ENCODE measurements around the gene HSPA4.
"Not testable (repeated sequence)": the region's sequence is repeated elsewhere in the genome, so short reads cannot be mapped to it uniquely, and the experiment has no call there.

The HSPA4 gene

GRCh38 chr5:133051542-133052316 lies at the start of gene HSPA4:
HSPA4 (plus strand) TSS chr5:133052013; CDS start chr5:133052251, 238 bp downstream.
- peak; percentile 88 to 94 for DNase-seq (ENCODE audit: low read depth in 1 of 2, low spot score in 1 of 2)

GRCh38 chr5:133006653-133007052 lies 45.2 kb upstream of the HSPA4 start:
- DNase-seq (ENCODE audit: low read depth in 1 of 2, low spot score in 1 of 2): no peak

- DNase-seq (ENCODE audit: low read depth in 1 of 2, low spot score in 1 of 2): not testable (repeated sequence)
Measured at GRCh38 chr5:133008455-133008854, 43.4 kb upstream of the HSPA4 start.

GRCh38 chr5:133015466-133015865 lies 36.3 kb upstream of the HSPA4 start:
- no peak for DNase-seq (ENCODE audit: low read depth in 1 of 2, low spot score in 1 of 2)

DNA sequence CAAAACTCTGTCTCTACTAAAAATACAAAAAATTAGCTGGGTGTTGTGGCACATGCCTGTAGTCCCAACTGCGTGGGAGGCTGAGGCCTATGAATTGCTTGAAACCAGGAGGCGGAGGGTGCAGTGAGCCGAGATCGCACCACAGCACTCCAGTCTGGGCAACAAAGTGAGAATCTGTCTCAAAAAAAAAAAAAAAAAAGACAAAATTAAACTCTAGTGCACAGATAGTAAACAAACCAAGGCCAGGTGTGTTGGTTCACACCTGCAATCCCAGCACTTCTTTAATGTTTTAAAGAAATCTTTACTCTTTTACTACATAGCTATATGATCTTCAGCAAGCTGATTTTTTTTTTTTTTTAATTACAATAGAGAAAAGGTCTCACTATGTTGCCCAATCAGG lies 33.8 kb upstream of the HSPA4 start:
- DNase-seq (ENCODE audit: low read depth in 1 of 2, low spot score in 1 of 2): no peak

DNA sequence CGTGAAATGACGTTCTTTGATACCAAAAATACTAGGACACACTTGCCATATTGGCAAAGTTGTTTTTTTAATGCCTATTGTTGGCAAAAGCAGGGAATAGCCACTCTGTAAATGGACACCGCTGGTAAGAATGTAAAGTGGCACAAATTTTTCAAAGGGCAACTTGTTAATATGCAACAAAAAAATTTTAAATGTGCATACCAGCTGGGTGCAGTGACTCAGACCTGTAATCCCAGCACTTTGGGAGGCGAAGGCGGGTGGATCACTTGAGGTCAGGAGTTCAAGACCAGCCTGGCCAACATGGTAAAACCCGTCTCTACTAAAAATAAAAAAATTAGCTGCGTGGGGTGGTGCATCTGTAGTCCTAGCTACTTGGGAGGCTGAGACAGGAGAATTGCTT lies 32.3 kb upstream of the HSPA4 start:
- not testable (repeated sequence) for DNase-seq (ENCODE audit: low read depth in 1 of 2, low spot score in 1 of 2)

- peak; percentile 78 to 84 for DNase-seq (ENCODE audit: low read depth in 1 of 2, low spot score in 1 of 2)
Measured at GRCh38 chr5:133025804-133026663, 25.8 kb upstream of the HSPA4 start, which contains the start of gene ZCCHC10. ZCCHC10 (minus strand) TSS chr5:133026549; CDS start chr5:133026537, 12 bp downstream.

- no peak for DNase-seq (ENCODE audit: low read depth in 1 of 2, low spot score in 1 of 2)
Measured at GRCh38 chr5:133026664-133027153, 25.1 kb upstream of the HSPA4 start.

- no peak for DNase-seq (ENCODE audit: low read depth in 1 of 2, low spot score in 1 of 2)
Measured at GRCh38 chr5:133029416-133029815, 22.4 kb upstream of the HSPA4 start.

- DNase-seq (ENCODE audit: low read depth in 1 of 2, low spot score in 1 of 2): no peak
Measured at GRCh38 chr5:133030343-133031005, 21.3 kb upstream of the HSPA4 start.

- DNase-seq (ENCODE audit: low read depth in 1 of 2, low spot score in 1 of 2): no peak
Measured at GRCh38 chr5:133032852-133033742, 18.7 kb upstream of the HSPA4 start.

GRCh38 chr5:133034064-133034463 lies 17.7 kb upstream of the HSPA4 start:
- DNase-seq (ENCODE audit: low read depth in 1 of 2, low spot score in 1 of 2): no peak

DNA sequence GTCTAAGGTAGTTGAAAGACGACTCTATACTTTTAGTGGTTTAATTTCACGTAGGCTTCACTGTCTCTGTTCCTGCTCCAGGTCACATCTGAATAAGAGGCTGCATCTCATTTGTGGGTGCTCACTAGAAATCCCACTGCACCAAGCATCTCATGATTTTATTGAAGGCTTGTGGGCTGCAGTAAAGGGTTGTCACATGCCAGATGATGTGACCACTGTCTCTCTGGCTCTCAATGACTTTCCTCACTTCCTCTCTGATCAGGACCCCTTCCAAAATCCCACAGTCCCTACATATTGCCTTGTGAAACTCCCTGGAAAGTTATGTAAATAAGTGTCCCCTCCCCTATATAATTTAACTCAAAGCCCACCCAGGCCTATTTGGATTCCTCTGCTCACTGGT lies 16.6 kb upstream of the HSPA4 start:
- no peak for DNase-seq (ENCODE audit: low read depth in 1 of 2, low spot score in 1 of 2)

GRCh38 chr5:133036677-133037076 lies 15.1 kb upstream of the HSPA4 start:
- not testable (repeated sequence) for DNase-seq (ENCODE audit: low read depth in 1 of 2, low spot score in 1 of 2)

GRCh38 chr5:133041157-133041784 lies 10.5 kb upstream of the HSPA4 start:
- DNase-seq (ENCODE audit: low read depth in 1 of 2, low spot score in 1 of 2): no peak

DNA sequence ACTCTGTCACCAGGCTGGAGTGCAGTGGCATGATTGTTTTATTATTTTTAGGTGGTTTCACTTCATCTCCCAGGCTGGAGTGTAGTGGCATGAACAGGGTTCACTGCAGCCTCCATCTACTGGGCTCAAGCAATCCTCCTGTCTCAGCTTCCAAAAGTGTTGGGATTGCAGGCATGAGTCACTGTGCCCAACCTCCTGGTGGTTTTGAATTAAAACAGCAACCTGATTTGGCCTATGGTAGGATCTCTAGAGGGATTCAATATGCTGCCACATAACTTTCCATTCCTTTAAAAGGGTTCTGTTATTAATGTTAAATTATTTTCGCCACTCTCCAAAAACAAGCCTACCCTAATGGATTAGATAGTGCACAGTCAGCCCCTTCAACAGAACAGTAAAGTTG lies 9.9 kb upstream of the HSPA4 start:
- DNase-seq (ENCODE audit: low read depth in 1 of 2, low spot score in 1 of 2): no peak

DNA sequence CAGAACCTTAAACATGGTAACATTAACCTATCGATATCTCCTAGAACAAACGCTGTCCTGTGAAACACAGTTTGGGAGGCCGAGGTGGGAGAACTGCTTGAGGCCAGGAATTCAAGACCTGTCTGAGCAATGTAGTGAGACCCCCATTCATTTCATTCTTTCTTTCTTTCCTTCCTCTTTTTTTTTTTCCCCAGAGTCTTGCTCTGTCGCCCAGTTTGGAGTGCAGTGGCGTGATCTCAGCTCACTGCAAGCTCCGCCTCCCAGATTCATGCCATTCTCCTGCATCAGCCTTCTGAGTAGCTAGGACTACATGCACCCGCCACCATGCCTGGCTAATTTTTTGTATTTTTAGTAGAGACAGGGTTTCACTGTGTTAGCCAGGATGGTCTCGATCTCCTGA lies 5.3 kb upstream of the HSPA4 start:
- DNase-seq (ENCODE audit: low read depth in 1 of 2, low spot score in 1 of 2): not testable (repeated sequence)

DNA sequence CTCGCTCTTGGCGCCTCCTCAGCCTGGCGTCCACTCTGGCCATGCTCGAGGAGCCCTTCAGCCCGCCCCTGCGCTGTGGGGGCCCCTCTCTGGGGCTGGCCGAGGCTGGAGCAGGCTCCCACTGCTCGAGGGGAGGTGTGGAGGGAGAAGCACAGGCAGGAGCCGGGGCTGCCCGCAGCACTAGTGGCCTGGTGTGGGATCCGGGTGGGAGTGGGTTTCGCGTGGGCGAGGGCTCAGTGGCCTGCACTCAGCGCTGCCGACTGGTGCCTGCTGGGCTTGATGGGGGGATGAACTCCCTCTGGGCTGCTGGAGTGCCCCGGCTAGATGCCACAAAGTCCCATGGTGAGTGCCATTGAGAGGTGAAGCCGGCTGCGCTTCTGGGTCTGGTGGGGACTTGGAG lies 4.4 kb upstream of the HSPA4 start:
- DNase-seq (ENCODE audit: low read depth in 1 of 2, low spot score in 1 of 2): no peak

DNA sequence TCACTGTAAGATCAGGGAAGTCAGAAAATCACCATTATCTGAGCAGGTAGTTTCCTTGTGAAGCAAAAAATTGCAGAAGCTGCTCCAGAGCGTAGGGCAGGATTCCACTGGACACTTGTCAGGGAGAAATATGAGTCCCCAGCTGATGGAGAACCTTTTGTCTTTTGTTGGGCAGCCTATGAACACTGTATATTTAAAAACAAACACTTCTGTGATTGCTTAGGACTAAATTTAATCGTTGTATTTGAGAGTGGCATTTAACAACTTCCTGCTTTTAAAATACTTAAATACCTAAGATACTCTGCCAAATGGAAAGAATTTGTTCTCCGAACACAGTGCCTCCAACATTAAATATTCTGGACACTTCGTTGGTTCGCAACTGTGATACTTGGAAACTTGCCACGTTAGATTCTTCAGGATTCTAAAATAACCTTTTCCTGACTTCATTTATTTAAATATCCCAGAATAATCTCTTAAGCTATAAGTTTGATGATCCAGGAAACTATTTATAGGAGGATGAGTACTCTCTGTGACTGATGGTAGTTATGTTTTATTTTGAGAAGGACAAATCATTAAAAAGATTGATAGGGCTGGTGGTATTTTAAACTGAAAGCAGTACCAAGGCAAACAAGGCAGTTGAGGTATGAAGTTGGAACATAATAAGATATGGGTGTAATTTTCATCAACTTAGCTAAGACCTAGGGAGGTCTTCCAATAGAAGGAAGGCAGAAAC lies 2.7 kb upstream of the HSPA4 start:
- no peak for DNase-seq (ENCODE audit: low read depth in 1 of 2, low spot score in 1 of 2)

Data from stimulated activated CD4-positive, alpha-beta T cell treated with anti-CD3 and anti-CD28 coated beads, Interleukin-15, amount 100 ng/mL, for 1 hour (primary cell).